HCT116 (cell line): Measurements from ENCODE around the gene KRTCAP2.

ENCODE experiments used
- CTCF ChIP-seq, 3 experiments: fragments of 200-600 bp in 1 of 3; sonication (generic) in 1 of 3; IDR thresholded peaks in 2 of 3; conservative IDR thresholded peaks in 1 of 3; 2 replicates each; pipeline ENCODE4 v1.5.1; 2012 to 2017; ENCODE audit warnings: low read depth in 2 of 3, low read length in 2 of 3, antibody characterized with exemption in 1 of 3, borderline replicate concordance in 1 of 3, control low read depth in 1 of 3, mild to moderate bottlenecking in 1 of 3, mixed read lengths in 1 of 3, mixed run types in 1 of 3, moderate library complexity in 1 of 3; ENCODE audit not compliant: insufficient read depth in 1 of 3
- JUND ChIP-seq: IDR thresholded peaks from 2 replicates; pipeline ENCODE4 v1.6.1; 2012

GRCh38 chr1:155191904-155192303, 18.8 kb upstream of the KRTCAP2 start:
- no peak for TF ChIP-seq CTCF (IDR thresholded peaks at IDR 0.05 in 2 of 3, conservative IDR thresholded peaks at IDR 0.05 in 1 of 3; ENCODE audit: borderline replicate concordance in 1 of 3, insufficient read depth in 1 of 3, low read depth in 2 of 3, low read length in 2 of 3)
- TF ChIP-seq JUND: no peak
